DMS53 (cell line): ENCODE results near the gene NLGN2.
"Not testable (repeated sequence)": the region's sequence is repeated elsewhere in the genome, so short reads cannot be mapped to it uniquely, and the experiment has no call there.

Experiments used
- DNase-seq: peaks from one replicate; lab custom pipeline; 2025; lab: John Stamatoyannopoulos, UW

The NLGN2 gene

GRCh38 chr17:7407485-7408251 is at the start of gene NLGN2:
Gene NLGN2 (plus strand): TSS chr17:7407845. CDS start chr17:7408256, 411 bp downstream.
- no peak for DNase-seq

GRCh38 chr17:7361906-7362305 is 45.7 kb upstream of the NLGN2 start:
- DNase-seq = no peak

GRCh38 chr17:7363311-7363710 is 44.3 kb upstream of the NLGN2 start:
- no peak for DNase-seq

GRCh38 chr17:7365963-7366362 is 41.7 kb upstream of the NLGN2 start:
- not testable (repeated sequence) for DNase-seq

- DNase-seq = no peak
Observed at GRCh38 chr17:7367083-7367482, 40.6 kb upstream of the NLGN2 start.

GRCh38 chr17:7367918-7368598 is 39.6 kb upstream of the NLGN2 start:
- DNase-seq = no peak

GRCh38 chr17:7368599-7368994 is 39.0 kb upstream of the NLGN2 start:
- DNase-seq = not testable (repeated sequence)

GRCh38 chr17:7369825-7370224 is 37.8 kb upstream of the NLGN2 start:
- no peak for DNase-seq

GRCh38 chr17:7370853-7371252 is 36.8 kb upstream of the NLGN2 start:
- DNase-seq = no peak

- DNase-seq = no peak
Observed at GRCh38 chr17:7374353-7374752, 33.3 kb upstream of the NLGN2 start.

GRCh38 chr17:7379134-7379533 is 28.5 kb upstream of the NLGN2 start:
- DNase-seq = no peak

GRCh38 chr17:7380321-7380720 is 27.3 kb upstream of the NLGN2 start:
- DNase-seq = peak; percentile 54

- DNase-seq = peak; percentile 73
Observed at GRCh38 chr17:7380855-7381683, 26.6 kb upstream of the NLGN2 start, which contains the start of gene TNK1. Gene TNK1 (plus strand): TSS chr17:7381089. CDS start chr17:7382927, 1,838 bp downstream.

GRCh38 chr17:7382901-7383300 is 24.7 kb upstream of the NLGN2 start:
- DNase-seq = no peak

- DNase-seq = no peak
Observed at GRCh38 chr17:7383371-7383741, 24.3 kb upstream of the NLGN2 start.

GRCh38 chr17:7383742-7384488 is 23.7 kb upstream of the NLGN2 start:
- DNase-seq = no peak

- no peak for DNase-seq
Observed at GRCh38 chr17:7384489-7385081, 23.1 kb upstream of the NLGN2 start.

- DNase-seq = no peak
Observed at GRCh38 chr17:7388856-7389255, 18.8 kb upstream of the NLGN2 start.

GRCh38 chr17:7389924-7390910 is 17.4 kb upstream of the NLGN2 start:
- DNase-seq = no peak

GRCh38 chr17:7391307-7391706 is 16.3 kb upstream of the NLGN2 start:
- no peak for DNase-seq
